HG02610 (cell line): ENCODE data around the gene RHO.
"Not testable (repeated sequence)": the region's sequence is repeated elsewhere in the genome, so short reads cannot be mapped to it uniquely, and the experiment has no call there.

Experiments
- ATAC-seq: cut with Tn5 transposase; IDR thresholded peaks from one replicate; pipeline ENCODE4 v1.9.1; 2021; ENCODE audit warnings: mild to moderate bottlenecking, moderate library complexity; ENCODE audit not compliant: unreplicated experiment

Gene RHO

GRCh38 chr3:129528589-129529100 is at the start of gene RHO:
Gene RHO (plus strand): TSS chr3:129528639. CDS start chr3:129528734, 95 bp downstream.
- no peak for ATAC-seq

- not testable (repeated sequence) for ATAC-seq
Measured at GRCh38 chr3:129481225-129481765, 47.1 kb upstream of the RHO start.

GRCh38 chr3:129481766-129482332 is 46.6 kb upstream of the RHO start:
- ATAC-seq = no peak

GRCh38 chr3:129482721-129483120 is 45.7 kb upstream of the RHO start:
- ATAC-seq = no peak

GRCh38 chr3:129483870-129484269 is 44.6 kb upstream of the RHO start:
- no peak for ATAC-seq

GRCh38 chr3:129485146-129485545 is 43.3 kb upstream of the RHO start:
- ATAC-seq = not testable (repeated sequence)

GRCh38 chr3:129485721-129486663 is 42.4 kb upstream of the RHO start:
- ATAC-seq = no peak

- no peak for ATAC-seq
Measured at GRCh38 chr3:129486664-129487035, 41.8 kb upstream of the RHO start.

- ATAC-seq = no peak
Measured at GRCh38 chr3:129487183-129487867, 41.1 kb upstream of the RHO start.

- ATAC-seq = not testable (repeated sequence)
Measured at GRCh38 chr3:129487868-129488335, 40.5 kb upstream of the RHO start.

- ATAC-seq = not testable (repeated sequence)
Measured at GRCh38 chr3:129489258-129489657, 39.2 kb upstream of the RHO start.

- peak; percentile 85 for ATAC-seq
Measured at GRCh38 chr3:129490273-129490675, 38.2 kb upstream of the RHO start.

- ATAC-seq = not testable (repeated sequence)
Measured at GRCh38 chr3:129491077-129491476, 37.4 kb upstream of the RHO start.

- no peak for ATAC-seq
Measured at GRCh38 chr3:129491794-129492193, 36.6 kb upstream of the RHO start.

GRCh38 chr3:129492691-129493090 is 35.7 kb upstream of the RHO start:
- ATAC-seq = no peak

- no peak for ATAC-seq
Measured at GRCh38 chr3:129493206-129493605, 35.2 kb upstream of the RHO start.

- not testable (repeated sequence) for ATAC-seq
Measured at GRCh38 chr3:129494499-129494898, 33.9 kb upstream of the RHO start.

GRCh38 chr3:129495006-129495639 is 33.3 kb upstream of the RHO start:
- not testable (repeated sequence) for ATAC-seq

- ATAC-seq = not testable (repeated sequence)
Measured at GRCh38 chr3:129497876-129498275, 30.6 kb upstream of the RHO start.
